Measurements from ENCODE around the gene NFYC. TPM values are rescaled to one million over a fixed set of nuclear protein-coding genes. Genes with fewer than 3 reads are reported as not detected.

The NFYC gene
- total RNA-seq, 1 experiment from 2014 or later, result 61.6 TPM

GRCh38 chr1:40658751-40659648 is 32.5 kb upstream of the NFYC start:
- Histone ChIP-seq H3K36me3 (ENCODE audit: control insufficient read depth, insufficient read depth, low read length) (no peaks in the 10 kb centered on the region), H3K4me1 (no peaks in the 10 kb centered on the region), H3K4me3 (ENCODE audit: low read depth, low read length) (no peak overlapping the region), H3K27me3 (replicated peaks; ENCODE audit: control insufficient read depth, insufficient read depth, low read length) (no peaks in the 10 kb centered on the region), H3K9me3 (no peaks in the 10 kb centered on the region)
- Mint-ChIP-seq H3K4me1 (ENCODE audit: low read depth, unreplicated experiment) (no peaks in the 10 kb centered on the region), H3K4me3 (ENCODE audit: unreplicated experiment) (no peak overlapping the region), H3K27ac (ENCODE audit: unreplicated experiment) (no peak overlapping the region), H3K36me3 (ENCODE audit: insufficient read depth, unreplicated experiment) (no peaks in the 10 kb centered on the region), H3K9me3 (ENCODE audit: unreplicated experiment) (no peaks in the 10 kb centered on the region), H3K27me3 (ENCODE audit: insufficient read depth, unreplicated experiment) (no peaks in the 10 kb centered on the region)
- ChIA-PET POLR2A (no interaction called here), CTCF (no interaction called here)
- TF ChIP-seq, protein P1, sequence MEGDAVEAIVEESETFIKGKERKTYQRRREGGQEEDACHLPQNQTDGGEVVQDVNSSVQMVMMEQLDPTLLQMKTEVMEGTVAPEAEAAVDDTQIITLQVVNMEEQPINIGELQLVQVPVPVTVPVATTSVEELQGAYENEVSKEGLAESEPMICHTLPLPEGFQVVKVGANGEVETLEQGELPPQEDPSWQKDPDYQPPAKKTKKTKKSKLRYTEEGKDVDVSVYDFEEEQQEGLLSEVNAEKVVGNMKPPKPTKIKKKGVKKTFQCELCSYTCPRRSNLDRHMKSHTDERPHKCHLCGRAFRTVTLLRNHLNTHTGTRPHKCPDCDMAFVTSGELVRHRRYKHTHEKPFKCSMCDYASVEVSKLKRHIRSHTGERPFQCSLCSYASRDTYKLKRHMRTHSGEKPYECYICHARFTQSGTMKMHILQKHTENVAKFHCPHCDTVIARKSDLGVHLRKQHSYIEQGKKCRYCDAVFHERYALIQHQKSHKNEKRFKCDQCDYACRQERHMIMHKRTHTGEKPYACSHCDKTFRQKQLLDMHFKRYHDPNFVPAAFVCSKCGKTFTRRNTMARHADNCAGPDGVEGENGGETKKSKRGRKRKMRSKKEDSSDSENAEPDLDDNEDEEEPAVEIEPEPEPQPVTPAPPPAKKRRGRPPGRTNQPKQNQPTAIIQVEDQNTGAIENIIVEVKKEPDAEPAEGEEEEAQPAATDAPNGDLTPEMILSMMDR (IDR thresholded peaks at IDR 0.05; ENCODE audit: insufficient read depth in 1 of 2, low read depth in 1 of 2, low read length in 1 of 2, severe bottlenecking in 1 of 2, unreplicated experiment in 1 of 2), result no peak
- DNase-seq, result no peak
- no TSS peak for BruUV-seq (replicated peaks)
- intact Hi-C loops (cut with micrococcal nuclease; ENCODE audit: unreplicated experiment), result no loop called here

GRCh38 chr1:40659649-40659947 is 31.9 kb upstream of the NFYC start:
- TF ChIP-seq, protein P1 (IDR thresholded peaks at IDR 0.05; ENCODE audit: insufficient read depth in 1 of 2, low read depth in 1 of 2, low read length in 1 of 2, severe bottlenecking in 1 of 2, unreplicated experiment in 1 of 2), result no peak
- Histone ChIP-seq H3K36me3 (ENCODE audit: control insufficient read depth, insufficient read depth, low read length) (no peaks in the 10 kb centered on the region), H3K4me3 (ENCODE audit: low read depth, low read length) (no peak overlapping the region), H3K4me1 (no peaks in the 10 kb centered on the region), H3K27me3 (replicated peaks; ENCODE audit: control insufficient read depth, insufficient read depth, low read length) (no peaks in the 10 kb centered on the region), H3K9me3 (no peaks in the 10 kb centered on the region)
- intact Hi-C loops (cut with micrococcal nuclease; ENCODE audit: unreplicated experiment), result no loop called here
- no peaks in the 10 kb centered on the region for H3K27me3 Mint-ChIP-seq (ENCODE audit: insufficient read depth, unreplicated experiment)
- DNase-seq, result no peak
- H3K4me3 Mint-ChIP-seq (ENCODE audit: unreplicated experiment), result no peak overlapping the region
- BruUV-seq (replicated peaks), result no TSS peak
- H3K27ac Mint-ChIP-seq (ENCODE audit: unreplicated experiment), result no peak overlapping the region
- CTCF ChIA-PET, result no interaction called here
- no peaks in the 10 kb centered on the region for H3K36me3 Mint-ChIP-seq (ENCODE audit: insufficient read depth, unreplicated experiment)
- no peaks in the 10 kb centered on the region for H3K9me3 Mint-ChIP-seq (ENCODE audit: unreplicated experiment)
- POLR2A ChIA-PET, result interaction anchor here (0.6 kb wide), 1 partner anchor 320 kb away, joined by 5 read pairs; no protein-coding TSS in a partner anchor
- H3K4me1 Mint-ChIP-seq (ENCODE audit: low read depth, unreplicated experiment), result no peaks in the 10 kb centered on the region

DNA sequence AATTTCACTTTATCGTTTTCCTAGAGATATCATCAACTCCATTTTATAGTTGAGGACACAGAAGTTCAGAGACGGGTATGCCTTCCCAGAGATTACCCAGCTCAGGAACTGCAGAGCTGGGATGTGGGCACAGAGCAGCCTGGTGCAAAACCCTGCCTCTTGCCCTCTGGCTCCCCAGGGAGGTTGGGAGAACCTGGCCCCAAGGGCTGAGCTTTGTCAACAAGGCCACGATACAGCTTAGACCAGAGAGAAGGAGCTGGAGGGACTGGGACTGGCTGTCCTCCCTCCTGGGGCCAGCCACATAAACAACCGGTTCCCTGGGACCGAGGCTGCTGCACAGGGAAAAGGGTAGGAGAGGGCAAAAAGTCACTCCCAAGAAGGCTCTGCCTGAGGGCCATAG is 29.8 kb upstream of the NFYC start:
- no TSS peak for BruUV-seq (replicated peaks)
- TF ChIP-seq, protein P1 (IDR thresholded peaks at IDR 0.05; ENCODE audit: insufficient read depth in 1 of 2, low read depth in 1 of 2, low read length in 1 of 2, severe bottlenecking in 1 of 2, unreplicated experiment in 1 of 2), result no peak
- Histone ChIP-seq H3K36me3 (ENCODE audit: control insufficient read depth, insufficient read depth, low read length) (no peaks in the 10 kb centered on the region), H3K27me3 (replicated peaks; ENCODE audit: control insufficient read depth, insufficient read depth, low read length) (no peaks in the 10 kb centered on the region), H3K4me3 (ENCODE audit: low read depth, low read length) (no peak overlapping the region), H3K9me3 (no peaks in the 10 kb centered on the region), H3K4me1 (no peaks in the 10 kb centered on the region)
- no peak for DNase-seq
- ChIA-PET POLR2A (no interaction called here), CTCF (no interaction called here)
- H3K4me3 Mint-ChIP-seq (ENCODE audit: unreplicated experiment), result no peak overlapping the region
- intact Hi-C loops (cut with micrococcal nuclease; ENCODE audit: unreplicated experiment), result no loop called here
- no peaks in the 10 kb centered on the region for H3K27me3 Mint-ChIP-seq (ENCODE audit: insufficient read depth, unreplicated experiment)
- H3K4me1 Mint-ChIP-seq (ENCODE audit: low read depth, unreplicated experiment), result no peaks in the 10 kb centered on the region
- no peaks in the 10 kb centered on the region for H3K36me3 Mint-ChIP-seq (ENCODE audit: insufficient read depth, unreplicated experiment)
- H3K27ac Mint-ChIP-seq (ENCODE audit: unreplicated experiment), result no peak overlapping the region
- no peaks in the 10 kb centered on the region for H3K9me3 Mint-ChIP-seq (ENCODE audit: unreplicated experiment)

Measured in Caco-2 (cell line).